NOMO-1 treated with dmso at 0.1 percent for 144 hours (cell line): ENCODE measurements around the gene KANK2.
A peak's percentile ranks its signal among the peaks of the same experiment; 100 is the strongest.
"Not testable (repeated sequence)": the region's sequence is repeated elsewhere in the genome, so short reads cannot be mapped to it uniquely, and the experiment has no call there.

Experiments
- DNase-seq: peaks from one replicate; lab custom pipeline; 2025; ENCODE audit not compliant: unreplicated experiment; lab: John Stamatoyannopoulos, UW

KANK2 gene

DNA sequence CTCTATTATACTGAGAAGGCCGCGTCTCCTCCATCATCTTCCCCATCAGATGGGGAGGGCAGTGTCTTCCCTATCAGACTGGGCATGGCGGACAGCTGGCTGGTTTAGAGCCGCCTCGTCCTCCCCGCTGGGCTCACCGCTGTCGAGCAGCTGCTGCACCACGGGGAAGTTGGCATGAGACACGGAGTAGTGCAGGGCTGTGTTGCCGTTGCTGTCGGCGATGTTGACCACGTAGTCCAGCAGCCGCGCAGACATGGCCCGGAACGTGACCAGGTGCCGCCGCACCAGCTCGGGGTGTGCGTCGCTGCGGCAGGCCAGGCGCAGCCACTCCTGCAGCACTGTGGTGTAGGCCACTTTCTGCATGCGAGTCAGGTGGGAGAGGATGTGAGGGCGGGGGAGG lies 23.0 kb downstream of the KANK2 start:
- DNase-seq, result no peak

DNA sequence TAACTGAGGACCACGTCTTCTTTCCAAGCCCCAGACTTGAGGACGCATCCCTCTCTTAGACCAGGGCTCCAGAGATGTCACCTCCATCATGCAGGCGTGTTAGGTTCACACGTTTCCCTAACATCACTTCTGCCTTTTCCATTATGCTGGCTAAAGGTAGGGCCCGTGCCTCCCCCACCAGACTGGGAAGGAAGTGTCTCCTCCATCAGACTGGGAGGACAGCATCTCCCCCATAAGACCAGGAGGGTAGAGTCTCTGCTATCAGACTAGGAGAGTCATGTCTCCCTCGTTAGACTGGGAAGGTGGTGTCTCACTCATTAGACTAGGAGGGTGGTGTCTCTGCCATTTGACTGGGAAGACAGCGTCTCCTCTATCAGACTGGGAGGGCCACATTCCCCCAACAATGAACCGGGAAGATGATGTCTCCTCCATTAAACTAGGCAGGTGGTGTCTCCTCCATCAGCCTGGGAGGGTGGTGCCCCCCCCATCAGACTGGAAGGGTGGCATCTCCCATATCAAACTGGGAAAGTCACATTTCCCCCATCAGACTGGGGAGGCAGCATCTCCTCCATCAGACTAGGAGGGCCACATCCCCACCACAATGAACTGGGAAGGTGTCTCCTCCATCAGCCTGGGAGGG lies 23.7 kb downstream of the KANK2 start:
- DNase-seq, result no peak

DNA sequence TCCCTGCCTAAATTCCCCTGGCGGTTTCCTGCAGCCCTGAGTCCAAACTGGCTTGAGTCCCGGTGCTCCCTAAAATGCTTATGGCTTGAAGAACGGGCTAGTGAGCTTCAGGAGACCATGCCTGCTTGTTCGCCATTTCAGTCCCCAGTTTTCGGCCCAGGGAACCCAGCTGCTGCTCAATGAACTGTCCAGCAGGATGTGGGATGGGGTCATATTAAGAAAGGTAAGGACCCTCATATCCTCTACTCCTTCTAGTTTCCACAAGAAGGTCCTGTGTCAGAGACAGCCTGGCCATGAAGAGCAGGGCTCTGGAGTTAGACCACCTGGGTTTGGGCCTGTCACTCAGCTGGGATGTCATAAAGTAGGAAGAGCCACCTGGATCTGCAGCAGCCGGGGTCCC lies 24.8 kb downstream of the KANK2 start:
- DNase-seq, result no peak

DNA sequence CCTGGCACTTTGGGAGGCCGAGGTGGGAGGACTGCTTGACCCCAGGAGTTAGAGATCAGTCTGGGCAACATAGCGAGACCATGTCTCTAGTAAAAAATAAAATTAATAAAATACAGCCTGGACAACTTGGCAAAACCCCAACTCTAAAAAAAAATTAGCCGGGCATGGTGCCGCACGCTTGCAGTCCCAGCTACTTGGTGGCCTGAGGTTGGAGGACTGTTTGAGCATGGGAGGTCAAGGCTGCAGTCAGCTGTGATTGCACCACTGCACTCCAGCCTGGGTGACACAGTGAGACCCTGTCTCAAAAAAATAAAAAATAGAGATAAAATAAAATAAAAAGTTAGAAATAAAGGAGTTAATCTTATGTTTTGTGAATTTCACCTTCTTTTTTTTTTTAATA lies 26.2 kb downstream of the KANK2 start:
- no peak for DNase-seq

- no peak for DNase-seq
Observed at GRCh38 chr19:11169896-11170678, 27.3 kb downstream of the KANK2 start.

DNA sequence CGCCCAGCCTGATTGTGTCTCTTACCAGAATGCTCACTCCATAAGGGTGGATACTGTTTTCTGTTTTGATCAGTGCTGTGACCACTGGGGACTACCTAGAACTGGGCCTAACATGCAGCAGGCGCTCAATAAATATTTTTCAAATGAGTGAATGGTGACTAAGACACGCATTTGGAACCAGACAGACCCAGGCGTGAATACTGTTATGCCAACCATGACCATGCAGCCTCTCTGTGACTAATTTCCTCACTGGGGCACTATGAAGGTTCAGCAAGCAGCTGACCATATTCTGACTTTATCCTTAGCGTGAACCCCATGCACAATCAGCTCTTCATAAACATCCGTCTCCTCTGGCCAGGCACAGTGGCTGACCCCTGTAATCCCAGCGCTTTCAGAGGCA lies 28.8 kb downstream of the KANK2 start:
- no peak for DNase-seq

- DNase-seq, result no peak
Observed at GRCh38 chr19:11166281-11167142, 30.8 kb downstream of the KANK2 start.

GRCh38 chr19:11165486-11166030 lies 31.8 kb downstream of the KANK2 start:
- DNase-seq, result no peak

GRCh38 chr19:11164879-11165406 lies 32.4 kb downstream of the KANK2 start:
- DNase-seq, result no peak

GRCh38 chr19:11164296-11164695 lies 33.0 kb downstream of the KANK2 start:
- DNase-seq, result no peak

- not testable (repeated sequence) for DNase-seq
Observed at GRCh38 chr19:11160440-11160768, 36.9 kb downstream of the KANK2 start.

- no peak for DNase-seq
Observed at GRCh38 chr19:11159598-11160439, 37.5 kb downstream of the KANK2 start.

GRCh38 chr19:11155373-11156120 lies 41.8 kb downstream of the KANK2 start, which contains the start of gene SPC24:
TSS of gene SPC24 (minus strand) at chr19:11155782. CDS start at chr19:11155776, 6 bp downstream.
- peak; percentile 98 for DNase-seq

GRCh38 chr19:11154683-11155047 lies 42.7 kb downstream of the KANK2 start:
- no peak for DNase-seq

DNA sequence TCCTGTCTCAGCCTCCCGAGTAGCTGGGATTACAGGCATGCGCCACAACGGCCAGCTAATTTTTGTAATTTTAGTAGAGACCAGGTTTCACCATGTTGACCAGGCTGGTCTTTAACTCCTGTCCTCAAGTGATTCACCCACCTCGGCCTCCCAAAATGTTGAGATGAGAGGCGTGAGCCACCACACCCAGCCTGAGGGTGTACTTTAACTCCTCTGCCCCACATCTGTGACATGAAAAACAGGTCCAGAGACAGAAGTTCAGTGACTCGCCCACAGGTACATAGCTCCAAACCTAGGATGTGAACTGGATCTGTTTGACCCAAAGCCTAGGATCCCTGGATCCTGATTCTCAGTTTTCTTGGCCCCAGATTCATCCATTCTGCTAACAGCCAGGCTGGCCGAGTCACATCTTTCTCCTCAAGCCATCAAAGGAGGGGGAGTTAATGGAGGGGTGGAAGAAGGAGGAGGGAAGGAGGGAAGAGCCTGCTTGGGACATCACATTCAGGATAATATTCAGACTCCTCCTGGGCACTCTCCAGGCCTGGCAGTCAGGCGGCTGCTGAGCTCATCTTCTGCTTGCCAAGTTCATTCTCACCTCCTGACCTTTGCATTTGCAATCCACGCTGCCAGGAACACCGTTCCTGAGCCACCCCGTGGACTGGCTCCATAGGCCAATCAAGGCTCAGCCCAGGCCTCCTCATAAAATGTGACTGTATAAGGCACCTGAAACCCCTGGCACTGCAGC lies 44.9 kb downstream of the KANK2 start:
- no peak for DNase-seq

DNA sequence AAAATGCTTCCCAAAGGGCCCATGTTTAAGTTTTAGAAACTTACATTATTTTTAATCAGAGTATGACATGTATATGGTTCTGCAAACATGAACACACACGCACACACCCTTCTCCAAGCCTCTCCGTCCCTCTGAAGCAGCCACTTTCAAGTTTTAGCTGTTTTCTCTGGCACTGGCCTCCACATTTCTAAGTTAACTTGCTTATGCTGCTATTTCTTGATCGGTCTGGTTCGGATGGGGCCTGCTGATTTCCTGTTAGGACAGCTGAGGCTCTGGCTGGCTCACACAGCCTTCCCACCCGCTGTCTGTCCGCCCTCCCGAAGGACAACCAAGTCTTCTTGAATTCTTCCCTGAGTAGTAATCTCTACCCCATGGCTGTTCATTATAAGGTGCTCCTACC lies 46.2 kb downstream of the KANK2 start:
- DNase-seq, result no peak

DNA sequence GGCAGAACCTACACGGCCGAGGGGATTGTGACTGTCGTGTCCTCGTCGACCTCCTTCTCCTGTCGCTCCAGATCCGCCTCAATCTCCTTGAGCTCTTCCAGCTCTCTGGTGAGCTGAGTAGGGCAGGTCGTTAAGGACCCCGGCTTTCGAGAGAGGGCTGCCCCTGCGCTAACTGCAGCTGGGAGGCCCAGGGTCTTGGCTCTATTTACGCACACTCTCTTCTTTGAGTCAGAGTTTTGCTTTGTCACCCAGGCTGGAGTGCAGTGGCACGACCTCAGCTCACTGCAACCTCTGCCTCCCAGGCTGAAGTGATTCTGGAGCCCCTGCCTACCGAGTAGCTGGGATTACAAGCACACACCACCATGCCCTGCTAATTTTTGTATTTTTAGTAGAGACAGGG lies 49.3 kb downstream of the KANK2 start:
- DNase-seq, result no peak

GRCh38 chr19:11145536-11145924 lies 51.8 kb downstream of the KANK2 start:
- DNase-seq, result no peak

- no peak for DNase-seq
Observed at GRCh38 chr19:11142528-11143171, 54.7 kb downstream of the KANK2 start.
